Nephron progenitor cell (in vitro differentiated cells): ENCODE results near the gene KLHL25.

Experiments used
- DNase-seq: peaks from one replicate; pipeline ENCODE4 v3.0.0; 2021
- H3K27ac Mint-ChIP-seq: 2 replicates; pipeline ENCODE4 v1.8.0; 2021; ENCODE audit warnings: mild to moderate bottlenecking, moderate library complexity, mixed read lengths
- H3K27me3 Mint-ChIP-seq: 2 replicates; pipeline ENCODE4 v1.8.0; 2021; ENCODE audit warnings: mild to moderate bottlenecking, low read depth, mixed read lengths; ENCODE audit not compliant: poor library complexity
- H3K36me3 Mint-ChIP-seq: 2 replicates; pipeline ENCODE4 v1.8.0; 2021; ENCODE audit warnings: low read depth, mixed read lengths
- H3K4me1 Mint-ChIP-seq: 2 replicates; pipeline ENCODE4 v1.8.0; 2021; ENCODE audit warnings: mixed read lengths
- H3K4me3 Mint-ChIP-seq: 2 replicates; pipeline ENCODE4 v1.8.0; 2021; ENCODE audit warnings: mild to moderate bottlenecking, moderate library complexity, mixed read lengths
- H3K9me3 Mint-ChIP-seq: 2 replicates; pipeline ENCODE4 v1.8.0; 2021; ENCODE audit warnings: mild to moderate bottlenecking, moderate library complexity, mixed read lengths
- CTCF ChIP-seq: fragments of 200-600 bp; sonication (generic); IDR thresholded peaks from 2 replicates; pipeline ENCODE4 v1.5.0; 2021; ENCODE audit warnings: antibody characterized with exemption

Gene KLHL25

DNA sequence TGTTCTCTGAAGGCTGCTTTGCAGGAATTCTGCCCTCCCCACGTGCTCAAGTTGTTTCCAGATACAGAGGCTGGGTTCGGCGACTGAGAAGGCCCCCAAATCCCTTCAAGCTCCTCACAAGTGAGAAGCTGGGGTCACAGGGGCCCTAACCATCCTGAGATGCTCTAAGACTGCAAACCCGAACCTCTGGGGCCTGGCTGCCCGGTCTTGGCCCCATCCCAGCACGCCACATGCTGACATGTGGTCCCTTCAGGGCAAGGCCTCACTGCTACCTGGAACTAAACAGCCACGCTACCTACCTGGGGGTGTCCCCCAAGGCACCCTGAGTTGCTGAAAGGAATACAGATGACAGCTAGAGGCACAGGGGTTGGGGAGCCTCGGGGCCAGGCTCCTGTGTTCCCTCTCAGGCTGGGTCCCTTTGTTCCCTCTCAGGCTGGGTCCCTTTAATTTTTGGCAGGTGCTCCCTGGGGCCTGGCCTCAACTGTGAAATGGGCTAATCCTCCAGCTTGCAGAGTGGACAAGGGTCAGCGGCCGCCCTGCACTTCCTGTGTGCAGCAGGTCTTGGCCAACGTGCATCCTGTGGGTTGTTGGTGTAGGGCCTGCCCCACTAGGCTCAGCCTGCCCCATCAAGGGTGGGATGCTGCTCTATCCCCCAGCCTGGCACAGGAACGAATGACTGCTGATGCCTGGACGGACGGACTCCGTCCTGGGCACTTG, 32.5 kb downstream of the KLHL25 start:
- TF ChIP-seq CTCF, result no peak
- H3K9me3 Mint-ChIP-seq, result no peaks in the 10 kb centered on the region
- peaks cover 50% of the 10 kb centered on the region for H3K4me1 Mint-ChIP-seq
- H3K4me3 Mint-ChIP-seq, result no peak overlapping the region
- DNase-seq, result no peak
- H3K27ac Mint-ChIP-seq, result peak overlapping the region; percentile 80
- no peaks in the 10 kb centered on the region for H3K27me3 Mint-ChIP-seq
- H3K36me3 Mint-ChIP-seq, result peaks cover 10% of the 10 kb centered on the region

- H3K4me3 Mint-ChIP-seq, result no peak overlapping the region
- peak overlapping the region; percentile 80 for H3K27ac Mint-ChIP-seq
- no peaks in the 10 kb centered on the region for H3K27me3 Mint-ChIP-seq
Measured at GRCh38 chr15:85761635-85762034, 33.1 kb downstream of the KLHL25 start.

GRCh38 chr15:85760531-85761371, 34.0 kb downstream of the KLHL25 start:
- H3K36me3 Mint-ChIP-seq, result peaks cover 9% of the 10 kb centered on the region
- no peak for DNase-seq
- TF ChIP-seq CTCF, result no peak
- peaks cover 36% of the 10 kb centered on the region for H3K4me1 Mint-ChIP-seq
- no peak overlapping the region for H3K27ac Mint-ChIP-seq
- H3K4me3 Mint-ChIP-seq, result no peak overlapping the region
- H3K27me3 Mint-ChIP-seq, result no peaks in the 10 kb centered on the region
- no peaks in the 10 kb centered on the region for H3K9me3 Mint-ChIP-seq

More at GRCh38 chr15:85761635-85762034, 33.1 kb downstream of the KLHL25 start:
- TF ChIP-seq CTCF, result no peak
- H3K36me3 Mint-ChIP-seq, result peaks cover 9% of the 10 kb centered on the region
- no peaks in the 10 kb centered on the region for H3K9me3 Mint-ChIP-seq
- peaks cover 45% of the 10 kb centered on the region for H3K4me1 Mint-ChIP-seq
- no peak for DNase-seq

GRCh38 chr15:85760049-85760448, 34.7 kb downstream of the KLHL25 start:
- Mint-ChIP-seq H3K4me1 (peaks cover 32% of the 10 kb centered on the region), H3K36me3 (peaks cover 9% of the 10 kb centered on the region), H3K4me3 (no peak overlapping the region), H3K9me3 (no peaks in the 10 kb centered on the region), H3K27ac (no peak overlapping the region), H3K27me3 (no peaks in the 10 kb centered on the region)
- DNase-seq, result no peak
- no peak for TF ChIP-seq CTCF

DNA sequence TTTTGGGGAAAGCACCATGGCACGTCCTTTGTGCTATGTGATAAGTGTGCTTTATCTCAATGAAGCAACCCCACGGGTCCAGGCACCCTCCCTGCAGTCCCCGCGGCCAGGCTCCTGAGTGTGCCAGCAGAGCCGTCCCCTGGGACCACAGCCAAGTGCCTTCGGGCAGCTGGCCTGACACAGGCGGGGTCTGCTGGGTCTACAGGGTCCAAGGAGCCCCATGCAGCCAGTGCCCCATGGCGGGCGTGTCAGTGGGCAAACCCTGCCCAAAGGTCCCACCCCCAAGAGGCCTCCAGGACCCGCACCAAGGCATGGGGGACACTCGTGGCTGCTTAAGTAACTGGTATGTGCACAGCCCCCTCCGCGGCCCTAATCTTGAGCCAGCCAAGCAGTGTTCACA, 35.3 kb downstream of the KLHL25 start:
- no peak for TF ChIP-seq CTCF
- H3K27ac Mint-ChIP-seq, result no peak overlapping the region
- no peaks in the 10 kb centered on the region for H3K27me3 Mint-ChIP-seq
- peaks cover 9% of the 10 kb centered on the region for H3K36me3 Mint-ChIP-seq
- H3K4me3 Mint-ChIP-seq, result no peak overlapping the region
- DNase-seq, result no peak
- H3K4me1 Mint-ChIP-seq, result peaks cover 31% of the 10 kb centered on the region
- no peaks in the 10 kb centered on the region for H3K9me3 Mint-ChIP-seq

DNA sequence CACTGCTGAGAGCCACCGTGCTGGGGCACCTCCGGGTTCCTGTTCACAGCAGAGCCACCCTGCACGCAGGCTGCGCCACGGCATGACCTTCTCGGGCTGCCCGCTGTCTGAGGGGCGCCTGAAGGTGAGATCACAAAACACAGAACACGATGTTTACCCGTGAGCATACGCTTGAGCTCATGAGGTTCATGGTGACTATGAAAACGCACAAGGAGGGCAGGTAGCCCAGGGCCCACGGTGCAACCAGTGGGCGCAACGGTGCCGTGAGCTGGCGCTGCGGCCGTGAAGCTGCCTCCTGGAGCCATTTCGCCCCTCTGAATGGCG, 36.1 kb downstream of the KLHL25 start:
- Mint-ChIP-seq H3K36me3 (peaks cover 9% of the 10 kb centered on the region), H3K9me3 (no peaks in the 10 kb centered on the region), H3K4me1 (peaks cover 30% of the 10 kb centered on the region), H3K27ac (no peak overlapping the region), H3K4me3 (no peak overlapping the region), H3K27me3 (no peaks in the 10 kb centered on the region)
- TF ChIP-seq CTCF, result no peak
- DNase-seq, result no peak
